Tibial artery (tissue), 4 donors: ENCODE data around the gene PTPRS.
A peak's percentile ranks its signal among the peaks of the same experiment; 100 is the strongest.

Experiments used
- DNase-seq, 2 donors: peaks; one replicate each; pipeline ENCODE4 v3.0.0-alpha.2; 2019
- H3K27ac ChIP-seq, 2 donors: fragments of 200-600 bp; sonication (generic) in 1 of 2; 1 replicate in 1 of 2; 2 replicates in 1 of 2; pipeline ENCODE4 v1.5.1; 2018 to 2019; ENCODE audit warnings: mild to moderate bottlenecking in 1 of 2
- H3K27me3 ChIP-seq, 2 donors: fragments of 200-600 bp; sonication (generic) in 1 of 2; one replicate each; pipeline versions ENCODE4 v1.5.1 to v1.6.0; 2016 to 2019
- H3K36me3 ChIP-seq, 3 donors: fragments of 200-600 bp; sonication (generic) in 2 of 3; one replicate each; pipeline ENCODE4 v1.5.1; 2016 to 2019; ENCODE audit warnings: mild to moderate bottlenecking in 2 of 3
- H3K4me1 ChIP-seq, 4 donors: fragments of 200-600 bp; sonication (generic) in 2 of 4; 1 replicate in 3 of 4; 2 replicates in 1 of 4; pipeline ENCODE4 v1.5.1; 2016 to 2019
- H3K4me3 ChIP-seq, 2 donors: fragments of 200-600 bp; sonication (generic) in 1 of 2; 1 replicate in 1 of 2; 2 replicates in 1 of 2; pipeline ENCODE4 v1.5.1; 2018 to 2019; ENCODE audit warnings: mild to moderate bottlenecking in 2 of 2
- H3K9me3 ChIP-seq, 3 donors: fragments of 200-600 bp; sonication (generic) in 1 of 3; one replicate each; pipeline ENCODE4 v1.5.1; 2016 to 2019
- intact Hi-C: fragments of 100-400 bp; cut with DNase I; formaldehyde crosslinking; loops from one replicate; pipeline ENCODE4 v1.15.0; 2023; ENCODE audit warnings: low total_unique reads
- TF ChIP-seq, protein P1 (sequence below), 2 experiments: fragments of 200-600 bp in 1 of 2; fragments of 450-650 bp in 1 of 2; IDR thresholded peaks; one replicate each; pipeline ENCODE4 v1.5.1; 2017 to 2019; ENCODE audit warnings: antibody characterized with exemption in 2 of 2, mild to moderate bottlenecking in 1 of 2, moderate library complexity in 1 of 2

Gene PTPRS

DNA sequence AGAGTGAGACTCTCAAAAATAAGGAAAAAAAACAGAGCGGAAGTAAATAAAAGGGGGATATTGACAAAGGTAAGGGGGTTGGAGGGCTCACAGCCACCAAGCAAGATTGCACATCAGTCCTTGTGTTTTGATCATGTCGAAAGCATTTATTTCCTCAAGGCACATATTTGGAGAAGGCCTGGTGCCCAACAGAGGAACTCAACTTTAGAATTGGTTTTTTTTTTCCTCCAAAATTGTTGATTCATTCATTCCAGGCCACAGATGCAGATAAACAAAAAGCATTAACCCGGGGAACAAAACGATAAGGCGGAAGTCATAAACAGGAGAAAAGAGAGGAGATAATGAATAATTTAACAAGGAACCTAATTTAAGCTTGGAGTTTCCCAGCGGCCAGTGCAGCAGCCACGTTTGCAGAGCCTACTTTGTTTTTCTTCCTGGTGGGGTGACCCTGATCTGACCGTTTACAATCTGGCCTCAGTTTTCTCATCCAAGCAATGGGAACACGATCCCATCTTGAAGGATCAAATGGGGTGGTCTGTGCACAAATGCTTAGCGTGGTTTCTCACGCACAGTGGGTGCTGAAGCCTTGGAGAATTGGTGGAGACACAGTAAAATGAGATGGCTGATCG is 2.1 kb upstream of the PTPRS start:
- DNase-seq, result no peak

GRCh38 chr19:5341981-5342380 is 1.4 kb upstream of the PTPRS start:
- intact Hi-C loops, result no loop called here

More for the DNA sequence above, 2.1 kb upstream of the PTPRS start:
- Histone ChIP-seq H3K27ac (no peak overlapping the region), H3K4me3 (no peak overlapping the region), H3K4me1 (peaks cover 0 to 27% (median 23%) of the 10 kb centered on the region in 4 donors), H3K36me3 (no peaks in the 10 kb centered on the region), H3K27me3 (peaks cover 0 to 52% of the 10 kb centered on the region in 2 donors), H3K9me3 (peaks cover 0 to 3% (median 0%) of the 10 kb centered on the region in 3 donors)
- TF ChIP-seq, protein P1, sequence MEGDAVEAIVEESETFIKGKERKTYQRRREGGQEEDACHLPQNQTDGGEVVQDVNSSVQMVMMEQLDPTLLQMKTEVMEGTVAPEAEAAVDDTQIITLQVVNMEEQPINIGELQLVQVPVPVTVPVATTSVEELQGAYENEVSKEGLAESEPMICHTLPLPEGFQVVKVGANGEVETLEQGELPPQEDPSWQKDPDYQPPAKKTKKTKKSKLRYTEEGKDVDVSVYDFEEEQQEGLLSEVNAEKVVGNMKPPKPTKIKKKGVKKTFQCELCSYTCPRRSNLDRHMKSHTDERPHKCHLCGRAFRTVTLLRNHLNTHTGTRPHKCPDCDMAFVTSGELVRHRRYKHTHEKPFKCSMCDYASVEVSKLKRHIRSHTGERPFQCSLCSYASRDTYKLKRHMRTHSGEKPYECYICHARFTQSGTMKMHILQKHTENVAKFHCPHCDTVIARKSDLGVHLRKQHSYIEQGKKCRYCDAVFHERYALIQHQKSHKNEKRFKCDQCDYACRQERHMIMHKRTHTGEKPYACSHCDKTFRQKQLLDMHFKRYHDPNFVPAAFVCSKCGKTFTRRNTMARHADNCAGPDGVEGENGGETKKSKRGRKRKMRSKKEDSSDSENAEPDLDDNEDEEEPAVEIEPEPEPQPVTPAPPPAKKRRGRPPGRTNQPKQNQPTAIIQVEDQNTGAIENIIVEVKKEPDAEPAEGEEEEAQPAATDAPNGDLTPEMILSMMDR (IDR thresholded peaks at IDR 0.05), result no peak
- intact Hi-C loops, result no loop called here

DNA sequence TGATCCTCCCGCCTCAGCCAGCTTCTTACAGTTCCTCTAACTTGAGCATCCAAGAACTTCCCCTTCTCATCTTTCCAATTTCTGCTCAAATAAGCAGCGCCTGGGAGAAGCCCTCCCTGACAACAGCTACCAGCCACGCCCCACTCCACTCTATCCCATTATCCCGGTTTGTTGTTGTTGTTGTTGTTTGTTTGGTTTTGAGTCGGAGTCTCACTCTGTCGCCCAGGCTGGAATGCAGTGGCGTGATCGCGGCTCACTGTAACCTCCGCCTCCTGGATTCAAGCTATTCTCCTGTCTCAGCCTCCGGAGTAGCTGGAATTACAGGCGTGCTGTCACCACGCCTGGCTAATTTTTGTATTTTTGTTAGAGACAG is 822 bp upstream of the PTPRS start:
- DNase-seq, result no peak
- H3K9me3 ChIP-seq, result no peaks in the 10 kb centered on the region
- peaks cover 0 to 27% (median 23%) of the 10 kb centered on the region in 4 donors for H3K4me1 ChIP-seq
- intact Hi-C loops, result no loop called here
- TF ChIP-seq, protein P1 (IDR thresholded peaks at IDR 0.05), result no peak
- H3K27ac ChIP-seq, result no peak overlapping the region
- no peak overlapping the region for H3K4me3 ChIP-seq
- H3K27me3 ChIP-seq, result peaks cover 0 to 65% of the 10 kb centered on the region in 2 donors
- H3K36me3 ChIP-seq, result no peaks in the 10 kb centered on the region

More at GRCh38 chr19:5341981-5342380, 1.4 kb upstream of the PTPRS start:
- no peak for DNase-seq
- TF ChIP-seq, protein P1 (IDR thresholded peaks at IDR 0.05), result no peak
- Histone ChIP-seq H3K4me3 (no peak overlapping the region), H3K36me3 (no peaks in the 10 kb centered on the region), H3K9me3 (no peaks in the 10 kb centered on the region), H3K4me1 (peaks cover 0 to 27% (median 23%) of the 10 kb centered on the region in 4 donors), H3K27me3 (peaks cover 0 to 59% of the 10 kb centered on the region in 2 donors), H3K27ac (no peak overlapping the region)

DNA sequence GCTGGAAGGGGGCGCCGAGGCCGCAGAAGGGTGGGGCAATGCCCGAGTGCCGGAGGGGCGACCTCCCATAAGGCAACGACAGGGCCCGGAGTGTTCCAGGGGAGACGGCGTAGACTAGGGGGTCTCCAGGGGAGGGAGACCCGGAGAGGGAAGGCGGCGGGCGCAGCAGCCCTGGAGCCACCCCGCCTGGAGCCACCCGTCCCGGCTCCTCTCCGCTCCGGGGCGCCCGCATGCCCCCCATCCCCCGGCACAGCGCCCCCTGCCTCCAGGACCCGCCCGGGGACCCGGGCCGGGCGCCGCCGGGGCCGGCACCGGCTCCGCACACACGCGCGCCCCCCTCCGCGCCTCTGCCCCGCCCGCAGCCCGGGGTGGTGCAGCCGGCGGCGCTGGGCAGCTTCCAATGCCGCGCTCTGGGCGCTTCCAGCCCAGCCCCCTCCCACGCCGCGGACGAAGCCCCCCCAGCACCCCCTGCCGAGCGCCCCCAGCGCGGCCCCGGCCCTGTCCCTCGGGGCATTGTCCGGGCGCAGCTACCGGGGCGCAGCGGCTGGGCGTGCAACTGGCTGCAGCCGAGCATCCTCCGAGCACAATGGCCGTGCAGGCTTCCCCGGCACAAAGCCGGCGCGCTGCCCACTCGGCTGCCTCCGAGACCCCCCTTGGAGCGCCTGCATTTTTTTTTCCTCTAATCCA is 519 bp downstream of the PTPRS start:
- H3K27ac ChIP-seq, result no peak overlapping the region
- H3K4me3 ChIP-seq, result peak overlapping the region; percentile 50 to 63
- H3K9me3 ChIP-seq, result no peaks in the 10 kb centered on the region
- DNase-seq, result no peak
- no peaks in the 10 kb centered on the region for H3K36me3 ChIP-seq
- intact Hi-C loops, result no loop called here
- peaks cover 0 to 70% of the 10 kb centered on the region in 2 donors for H3K27me3 ChIP-seq
- TF ChIP-seq, protein P1 (IDR thresholded peaks at IDR 0.05), result no peak
- H3K4me1 ChIP-seq, result peaks cover 0 to 27% (median 23%) of the 10 kb centered on the region in 4 donors

- DNase-seq, result no peak
- Histone ChIP-seq H3K4me1 (peaks cover 0 to 27% (median 23%) of the 10 kb centered on the region in 4 donors), H3K4me3 (peak overlapping the region; percentile 50 to 63), H3K36me3 (no peaks in the 10 kb centered on the region), H3K27me3 (peaks cover 0 to 75% of the 10 kb centered on the region in 2 donors), H3K9me3 (no peaks in the 10 kb centered on the region), H3K27ac (no peak overlapping the region)
- intact Hi-C loops, result no loop called here
- TF ChIP-seq, protein P1 (IDR thresholded peaks at IDR 0.05), result no peak
Measured at GRCh38 chr19:5339198-5339949, 1.2 kb downstream of the PTPRS start.
